ENCODE results near the gene SELENOO. TPM values are rescaled to one million over a fixed set of nuclear protein-coding genes. Genes with fewer than 3 reads are reported as not detected.

Gene SELENOO
- total and polyA plus RNA-seq, 2 of the 13 experiments (the other 11 are each of a cell fraction or from before 2014, with no cell fraction given): 14.4 to 19.0 TPM

GRCh38 chr22:50185375-50186087 is 15.3 kb upstream of the SELENOO start, which contains the start of gene TRABD (continued):
- TF ChIP-seq, protein P1, sequence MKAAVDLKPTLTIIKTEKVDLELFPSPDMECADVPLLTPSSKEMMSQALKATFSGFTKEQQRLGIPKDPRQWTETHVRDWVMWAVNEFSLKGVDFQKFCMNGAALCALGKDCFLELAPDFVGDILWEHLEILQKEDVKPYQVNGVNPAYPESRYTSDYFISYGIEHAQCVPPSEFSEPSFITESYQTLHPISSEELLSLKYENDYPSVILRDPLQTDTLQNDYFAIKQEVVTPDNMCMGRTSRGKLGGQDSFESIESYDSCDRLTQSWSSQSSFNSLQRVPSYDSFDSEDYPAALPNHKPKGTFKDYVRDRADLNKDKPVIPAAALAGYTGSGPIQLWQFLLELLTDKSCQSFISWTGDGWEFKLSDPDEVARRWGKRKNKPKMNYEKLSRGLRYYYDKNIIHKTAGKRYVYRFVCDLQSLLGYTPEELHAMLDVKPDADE (CRISPR knock-in tag; IDR thresholded peaks at IDR 0.05): no peak
- TF ChIP-seq CCDC6 (CRISPR knock-in tag; IDR thresholded peaks at IDR 0.05): no peak
- TF ChIP-seq, protein P2, sequence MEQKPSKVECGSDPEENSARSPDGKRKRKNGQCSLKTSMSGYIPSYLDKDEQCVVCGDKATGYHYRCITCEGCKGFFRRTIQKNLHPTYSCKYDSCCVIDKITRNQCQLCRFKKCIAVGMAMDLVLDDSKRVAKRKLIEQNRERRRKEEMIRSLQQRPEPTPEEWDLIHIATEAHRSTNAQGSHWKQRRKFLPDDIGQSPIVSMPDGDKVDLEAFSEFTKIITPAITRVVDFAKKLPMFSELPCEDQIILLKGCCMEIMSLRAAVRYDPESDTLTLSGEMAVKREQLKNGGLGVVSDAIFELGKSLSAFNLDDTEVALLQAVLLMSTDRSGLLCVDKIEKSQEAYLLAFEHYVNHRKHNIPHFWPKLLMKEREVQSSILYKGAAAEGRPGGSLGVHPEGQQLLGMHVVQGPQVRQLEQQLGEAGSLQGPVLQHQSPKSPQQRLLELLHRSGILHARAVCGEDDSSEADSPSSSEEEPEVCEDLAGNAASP (CRISPR knock-in tag; IDR thresholded peaks at IDR 0.05; ENCODE audit: borderline replicate concordance): no peak
- no peak for TF ChIP-seq CERS6 (CRISPR knock-in tag; IDR thresholded peaks at IDR 0.05)
- TF ChIP-seq CHD4 (IDR thresholded peaks at IDR 0.05; ENCODE audit: borderline replicate concordance, low read length): 0 out of 2 replicates have a peak, but pooled peaks have one; percentile 45
- TF ChIP-seq, protein P3, sequence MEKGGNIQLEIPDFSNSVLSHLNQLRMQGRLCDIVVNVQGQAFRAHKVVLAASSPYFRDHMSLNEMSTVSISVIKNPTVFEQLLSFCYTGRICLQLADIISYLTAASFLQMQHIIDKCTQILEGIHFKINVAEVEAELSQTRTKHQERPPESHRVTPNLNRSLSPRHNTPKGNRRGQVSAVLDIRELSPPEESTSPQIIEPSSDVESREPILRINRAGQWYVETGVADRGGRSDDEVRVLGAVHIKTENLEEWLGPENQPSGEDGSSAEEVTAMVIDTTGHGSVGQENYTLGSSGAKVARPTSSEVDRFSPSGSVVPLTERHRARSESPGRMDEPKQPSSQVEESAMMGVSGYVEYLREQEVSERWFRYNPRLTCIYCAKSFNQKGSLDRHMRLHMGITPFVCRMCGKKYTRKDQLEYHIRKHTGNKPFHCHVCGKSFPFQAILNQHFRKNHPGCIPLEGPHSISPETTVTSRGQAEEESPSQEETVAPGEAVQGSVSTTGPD (CRISPR knock-in tag; IDR thresholded peaks at IDR 0.05): no peak
- TF ChIP-seq PREB (CRISPR knock-in tag; IDR thresholded peaks at IDR 0.05): no peak
- TF ChIP-seq, protein P4, sequence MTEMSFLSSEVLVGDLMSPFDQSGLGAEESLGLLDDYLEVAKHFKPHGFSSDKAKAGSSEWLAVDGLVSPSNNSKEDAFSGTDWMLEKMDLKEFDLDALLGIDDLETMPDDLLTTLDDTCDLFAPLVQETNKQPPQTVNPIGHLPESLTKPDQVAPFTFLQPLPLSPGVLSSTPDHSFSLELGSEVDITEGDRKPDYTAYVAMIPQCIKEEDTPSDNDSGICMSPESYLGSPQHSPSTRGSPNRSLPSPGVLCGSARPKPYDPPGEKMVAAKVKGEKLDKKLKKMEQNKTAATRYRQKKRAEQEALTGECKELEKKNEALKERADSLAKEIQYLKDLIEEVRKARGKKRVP (CRISPR knock-in tag; IDR thresholded peaks at IDR 0.05): no peak
- TF ChIP-seq ARID3A (IDR thresholded peaks at IDR 0.05; ENCODE audit: low read depth, low read length): no peak
- no peak for TF ChIP-seq ZNF451 (CRISPR knock-in tag; IDR thresholded peaks at IDR 0.05)
- no peak for TF ChIP-seq WIZ (CRISPR knock-in tag; IDR thresholded peaks at IDR 0.05)
- TF ChIP-seq, protein P5, sequence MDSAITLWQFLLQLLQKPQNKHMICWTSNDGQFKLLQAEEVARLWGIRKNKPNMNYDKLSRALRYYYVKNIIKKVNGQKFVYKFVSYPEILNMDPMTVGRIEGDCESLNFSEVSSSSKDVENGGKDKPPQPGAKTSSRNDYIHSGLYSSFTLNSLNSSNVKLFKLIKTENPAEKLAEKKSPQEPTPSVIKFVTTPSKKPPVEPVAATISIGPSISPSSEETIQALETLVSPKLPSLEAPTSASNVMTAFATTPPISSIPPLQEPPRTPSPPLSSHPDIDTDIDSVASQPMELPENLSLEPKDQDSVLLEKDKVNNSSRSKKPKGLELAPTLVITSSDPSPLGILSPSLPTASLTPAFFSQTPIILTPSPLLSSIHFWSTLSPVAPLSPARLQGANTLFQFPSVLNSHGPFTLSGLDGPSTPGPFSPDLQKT (CRISPR knock-in tag; IDR thresholded peaks at IDR 0.05; ENCODE audit: borderline replicate concordance): no peak
- TF ChIP-seq MAFG (CRISPR knock-in tag; IDR thresholded peaks at IDR 0.05): no peak
- no peak for TF ChIP-seq ZBTB3 (CRISPR knock-in tag; IDR thresholded peaks at IDR 0.05; ENCODE audit: borderline replicate concordance, low read depth)
- TF ChIP-seq ATRX (CRISPR knock-in tag; IDR thresholded peaks at IDR 0.05; ENCODE audit: borderline replicate concordance): no peak
- TF ChIP-seq, protein P6, sequence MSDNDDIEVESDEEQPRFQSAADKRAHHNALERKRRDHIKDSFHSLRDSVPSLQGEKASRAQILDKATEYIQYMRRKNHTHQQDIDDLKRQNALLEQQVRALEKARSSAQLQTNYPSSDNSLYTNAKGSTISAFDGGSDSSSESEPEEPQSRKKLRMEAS (IDR thresholded peaks at IDR 0.05): peak; percentile 63; the same call in 1 of the 2 replicates

Data from HepG2 (cell line).